Glomerular visceral epithelial cell (primary cell): ENCODE measurements around the gene KPNB1.

Experiments
- DNase-seq: peaks from one replicate; pipeline ENCODE4 v3.0.0-alpha.2; 2016; ENCODE audit errors: extremely low spot score

KPNB1 gene

DNA sequence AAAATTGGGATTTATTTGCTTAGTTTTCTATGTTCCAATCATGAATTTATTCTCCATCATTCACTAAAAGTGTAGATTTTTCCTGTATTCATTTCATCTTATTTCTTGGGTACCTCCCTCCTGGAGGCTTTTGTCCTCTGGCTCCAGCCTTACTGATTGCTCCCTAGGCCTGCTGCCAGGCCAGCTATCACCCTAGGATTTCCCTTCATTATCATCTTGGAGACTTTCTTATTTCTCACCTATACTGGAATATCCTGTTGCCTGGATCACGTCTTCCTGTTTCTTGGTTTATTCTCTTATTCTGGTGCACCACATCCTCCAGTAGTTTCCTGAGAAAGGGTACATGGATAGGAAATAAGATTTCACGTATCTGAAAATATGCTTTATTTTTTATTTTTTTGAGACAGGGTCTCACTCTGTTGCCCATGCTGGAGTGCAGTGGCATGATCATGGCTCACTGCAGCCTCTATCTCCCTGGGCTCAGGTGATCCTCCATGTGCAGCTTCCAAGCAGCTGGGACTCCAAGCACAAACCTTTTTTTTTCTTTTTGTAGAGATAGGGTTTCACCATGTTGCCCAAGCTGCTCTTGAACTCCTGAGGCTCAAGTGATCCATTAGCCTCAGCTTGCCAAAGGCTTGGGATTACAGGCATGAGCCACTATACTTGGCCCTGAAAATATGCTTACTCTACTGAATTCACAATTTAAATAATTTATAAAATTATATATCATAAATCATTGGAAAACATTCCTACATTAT, 13.3 kb upstream of the KPNB1 start:
- DNase-seq = no peak

GRCh38 chr17:47638903-47639302, 10.8 kb upstream of the KPNB1 start:
- DNase-seq = no peak

GRCh38 chr17:47640076-47640475, 9.6 kb upstream of the KPNB1 start:
- DNase-seq = no peak

DNA sequence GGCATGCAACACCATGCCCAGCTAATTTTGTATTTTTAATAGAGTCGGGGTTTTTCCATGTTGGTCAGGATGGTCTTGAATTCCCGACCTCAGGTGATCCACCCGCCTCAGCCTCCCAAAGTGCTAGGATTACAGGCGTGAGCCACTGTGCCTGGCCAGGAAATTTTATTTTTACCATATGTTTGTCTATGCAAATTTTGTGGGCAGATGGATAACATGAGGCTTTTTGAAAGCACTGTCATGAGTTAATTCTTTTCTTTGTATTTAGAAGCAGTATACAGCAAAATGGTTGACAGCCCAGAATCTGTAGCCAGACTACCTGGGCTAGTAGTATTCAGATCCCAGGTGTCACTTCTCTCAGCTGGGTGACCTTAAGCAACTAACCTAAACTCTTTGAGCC, 8.5 kb upstream of the KPNB1 start:
- DNase-seq = no peak

- DNase-seq = no peak
Measured at GRCh38 chr17:47643116-47643515, 6.6 kb upstream of the KPNB1 start.

DNA sequence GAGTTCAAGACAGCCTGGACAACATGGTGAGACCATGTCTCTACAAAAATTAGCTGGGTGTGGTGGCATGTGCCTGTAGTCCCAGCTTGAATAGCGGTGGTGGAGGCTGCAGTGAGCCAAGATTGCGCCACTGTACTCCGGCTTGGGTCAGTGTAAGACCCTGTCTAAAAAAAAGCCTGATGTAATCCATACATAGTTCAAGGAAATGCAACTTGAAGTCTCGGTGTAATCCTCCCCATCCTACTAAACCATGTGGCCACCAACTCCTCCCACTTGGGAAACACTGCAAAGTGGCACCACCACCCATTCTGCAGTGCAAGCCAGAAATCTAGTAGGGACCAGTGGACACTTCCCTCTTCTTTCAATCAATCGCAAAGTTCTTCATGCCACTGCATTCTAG, 5.4 kb upstream of the KPNB1 start:
- no peak for DNase-seq

- DNase-seq = no peak
Measured at GRCh38 chr17:47649972-47650524, 329 bp downstream of the KPNB1 start.

- peak; percentile 97 for DNase-seq
Measured at GRCh38 chr17:47650525-47651522, 1.1 kb downstream of the KPNB1 start.

DNA sequence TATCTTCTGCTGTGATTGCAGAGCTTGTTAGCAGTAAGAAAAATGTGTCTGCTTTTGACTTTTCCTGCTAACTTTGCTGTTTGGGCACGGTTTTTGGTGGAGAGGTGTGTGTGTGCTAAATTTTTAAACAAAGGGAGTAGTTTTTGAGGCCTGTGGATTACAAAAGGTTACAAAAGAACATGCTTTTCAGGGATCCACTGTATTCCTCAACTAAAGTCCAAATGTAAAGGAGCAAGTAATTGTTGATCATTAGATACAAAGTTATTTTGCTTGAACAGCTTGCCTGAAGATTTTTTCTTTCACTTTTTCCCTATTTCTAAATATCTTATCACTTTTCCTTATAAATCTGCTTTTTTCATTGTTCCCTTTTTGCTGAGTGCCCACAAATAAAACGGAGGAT, 2.0 kb downstream of the KPNB1 start:
- no peak for DNase-seq

DNA sequence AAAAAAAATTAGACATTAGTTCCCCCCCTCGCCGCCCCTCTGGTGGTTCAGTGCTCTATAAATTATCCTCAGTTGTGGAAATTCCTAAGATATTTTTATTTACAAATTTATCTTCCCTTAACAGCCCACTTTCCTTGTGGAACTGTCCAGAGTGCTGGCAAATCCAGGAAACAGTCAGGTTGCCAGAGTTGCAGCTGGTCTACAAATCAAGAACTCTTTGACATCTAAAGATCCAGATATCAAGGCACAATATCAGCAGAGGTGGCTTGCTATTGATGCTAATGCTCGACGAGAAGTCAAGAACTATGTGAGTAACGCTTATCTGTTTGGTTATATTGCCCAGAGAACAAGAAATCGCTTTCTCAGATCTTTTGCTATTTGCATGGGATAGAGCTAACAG, 2.9 kb downstream of the KPNB1 start:
- DNase-seq = no peak

- no peak for DNase-seq
Measured at GRCh38 chr17:47653442-47653841, 3.7 kb downstream of the KPNB1 start.

DNA sequence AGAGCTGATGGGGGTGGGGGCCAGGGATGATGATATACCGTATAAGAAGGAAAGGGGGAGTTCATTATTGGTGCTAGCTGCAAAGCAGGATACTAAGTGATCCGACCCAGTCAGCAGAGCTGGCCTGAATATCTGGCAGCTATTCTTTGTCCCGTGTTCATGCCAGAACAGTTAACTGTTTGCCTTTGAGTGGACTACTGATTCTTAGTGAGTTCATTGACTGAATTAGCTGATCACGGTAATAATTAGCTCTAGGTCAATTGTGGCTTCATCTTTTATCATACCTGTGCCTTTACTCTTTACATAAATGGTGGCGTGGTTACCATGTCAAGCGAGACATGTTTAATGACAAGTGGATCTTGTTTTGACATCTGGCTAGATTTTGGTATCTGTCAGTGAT, 5.3 kb downstream of the KPNB1 start:
- no peak for DNase-seq

GRCh38 chr17:47660064-47660492, 10.4 kb downstream of the KPNB1 start:
- DNase-seq = no peak

GRCh38 chr17:47663912-47664623, 14.3 kb downstream of the KPNB1 start:
- DNase-seq = peak; percentile 76

DNA sequence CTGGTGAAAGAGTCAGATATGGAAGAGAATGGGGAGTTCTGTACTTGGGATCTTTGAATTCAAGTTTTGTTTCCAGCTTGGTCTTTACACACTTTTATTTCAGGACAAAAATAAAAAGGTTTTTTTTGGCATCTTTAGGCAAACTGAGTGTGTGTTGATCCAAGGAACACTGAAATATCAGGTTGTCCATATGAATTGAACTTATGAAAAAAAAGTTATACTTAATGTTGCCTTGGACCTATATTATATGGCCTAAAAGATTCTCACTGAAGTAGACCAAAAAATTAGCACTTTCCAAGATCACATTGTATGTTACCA, 14.9 kb downstream of the KPNB1 start:
- DNase-seq = no peak

- DNase-seq = no peak
Measured at GRCh38 chr17:47665655-47666054, 15.9 kb downstream of the KPNB1 start.

GRCh38 chr17:47669081-47669480, 19.4 kb downstream of the KPNB1 start:
- DNase-seq = no peak

DNA sequence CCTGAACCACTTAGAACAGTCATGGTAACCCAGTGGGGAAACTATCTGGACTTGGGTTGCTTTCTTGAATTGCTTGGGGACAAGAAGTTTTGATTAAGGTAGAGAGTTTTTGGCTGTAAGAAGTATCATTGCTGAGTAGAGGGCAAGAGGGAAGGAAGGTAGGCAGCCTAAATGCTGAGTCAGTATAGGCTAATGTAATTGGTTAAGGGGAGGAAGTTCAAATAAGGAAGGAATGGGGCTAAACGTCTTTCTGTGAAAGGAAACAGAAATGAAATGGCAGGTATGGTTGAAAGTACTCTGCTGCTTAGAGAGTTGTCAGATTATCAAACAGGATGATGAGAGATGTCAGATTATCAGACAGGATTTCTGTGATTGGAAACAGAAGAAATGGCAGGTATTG, 20.3 kb downstream of the KPNB1 start:
- no peak for DNase-seq

GRCh38 chr17:47674499-47674898, 24.8 kb downstream of the KPNB1 start:
- no peak for DNase-seq

DNA sequence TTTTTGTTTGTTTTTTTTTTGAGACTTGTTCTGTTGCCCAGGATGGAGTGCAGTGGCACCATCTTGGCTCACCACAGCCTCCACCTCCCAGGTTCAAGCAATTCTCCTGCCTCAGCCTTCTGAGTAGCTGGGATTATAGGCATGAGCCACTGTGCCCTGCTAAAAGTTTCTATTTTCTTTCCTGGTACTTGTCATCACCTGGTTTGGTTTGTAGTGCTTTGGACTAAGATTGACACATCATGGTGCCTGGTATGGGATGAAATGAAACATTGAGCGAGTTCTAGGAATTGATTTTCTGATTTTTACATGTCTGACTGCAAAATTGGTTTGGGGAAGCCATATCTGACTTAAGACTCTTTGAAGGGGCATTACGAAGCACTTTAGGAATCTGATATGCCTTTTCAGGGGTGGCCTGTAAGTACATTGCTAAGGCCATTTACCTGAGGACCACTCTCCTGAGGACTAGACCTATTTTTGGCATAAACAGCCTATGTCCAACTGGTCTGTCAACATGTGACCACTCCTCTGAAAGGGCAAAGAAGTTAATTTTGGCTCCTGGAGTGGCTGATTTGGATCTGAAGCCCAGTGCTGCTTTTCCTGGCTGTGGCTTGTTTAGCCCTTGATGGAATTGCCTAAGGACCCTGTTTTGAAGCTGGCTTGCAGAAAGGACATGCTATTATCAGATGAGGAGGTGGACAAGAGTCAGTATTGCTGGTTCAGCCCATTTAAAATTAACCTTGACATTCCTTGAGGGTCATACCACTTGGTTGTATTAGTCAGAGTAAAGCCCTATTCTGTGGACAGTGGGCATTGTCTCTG, 25.9 kb downstream of the KPNB1 start:
- DNase-seq = no peak

DNA sequence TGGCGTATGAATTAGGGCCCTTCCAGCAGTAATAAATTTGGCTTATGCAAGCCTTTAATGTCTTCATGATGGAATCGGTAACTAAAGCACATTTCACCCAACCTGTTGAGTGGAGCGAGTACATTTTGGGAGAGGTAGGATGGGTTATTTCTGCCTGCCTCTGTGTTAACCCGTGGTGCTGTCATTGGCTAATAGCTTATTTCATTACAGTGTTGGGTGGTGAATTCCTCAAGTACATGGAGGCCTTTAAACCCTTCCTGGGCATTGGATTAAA, 26.4 kb downstream of the KPNB1 start:
- no peak for DNase-seq
